Muscle of leg (tissue), 11 donors: ENCODE results near the gene MYCBPAP. TPM values are rescaled to one million over a fixed set of nuclear protein-coding genes. Genes with fewer than 3 reads are reported as not detected.
A peak's percentile ranks its signal among the peaks of the same experiment; 100 is the strongest.
"Not testable (repeated sequence)": the region's sequence is repeated elsewhere in the genome, so short reads cannot be mapped to it uniquely, and the experiment has no call there.

Experiments
- DNase-seq: peaks from one replicate; pipeline ENCODE4 v3.0.0; 2013
- H3K27ac ChIP-seq: one replicate; pipeline ENCODE4 v1.5.1; 2013; ENCODE audit warnings: mild to moderate bottlenecking, low read length, control low read depth
- H3K27me3 ChIP-seq: one replicate; pipeline ENCODE4 v1.6.1; 2013; ENCODE audit warnings: low read length; ENCODE audit not compliant: control insufficient read depth, insufficient read depth
- H3K36me3 ChIP-seq: one replicate; pipeline ENCODE4 v1.6.1; 2013; ENCODE audit warnings: low read length; ENCODE audit not compliant: control insufficient read depth, insufficient read depth
- H3K4me1 ChIP-seq: one replicate; pipeline ENCODE4 v1.6.1; 2013; ENCODE audit warnings: low read length; ENCODE audit not compliant: control insufficient read depth, insufficient read depth
- H3K4me3 ChIP-seq: one replicate; pipeline ENCODE4 v1.5.1; 2013; ENCODE audit warnings: low read length, control low read depth
- H3K9me3 ChIP-seq: replicated peaks from 2 replicates; pipeline ENCODE4 v1.6.1; 2013; ENCODE audit warnings: low read depth, low read length; ENCODE audit not compliant: control insufficient read depth
- WGBS: methylation state at CpG from one replicate; pipeline ENCODE4 v1.1.5; 2013; ENCODE audit warnings: missing lambda C conversion rate; ENCODE audit not compliant: insufficient coverage; 5-methylcytosine and 5-hydroxymethylcytosine counted together
- polyA plus RNA-seq, 8 donors: library from polyadenylated mRNA; unstranded; fragments of 120-200 nt; gene quantifications; one replicate each; pipeline versions ENCODE4 v1.2.1 to v1.2.3, GENCODE V29; 2013; ENCODE audit warnings: inconsistent platforms in 1 of 8, low replicate concordance in 1 of 8; ENCODE audit not compliant: insufficient read length in 8 of 8, insufficient read depth in 1 of 8
- total RNA-seq: library from RNA; stranded (reverse); fragments of 120-200 nt; gene quantifications from one replicate; pipeline ENCODE4 v1.2.4, GENCODE V29; 2013

Gene MYCBPAP
- total and polyA plus RNA-seq, 9 donors: 0.66 to 2.3 (median 0.82) TPM

GRCh38 chr17:50471009-50471905, 37.0 kb upstream of the MYCBPAP start:
- peak overlapping the region; percentile 77 for H3K27ac ChIP-seq
- H3K4me3 ChIP-seq: no peak overlapping the region
- H3K36me3 ChIP-seq: peaks cover 8% of the 10 kb centered on the region
- no peaks in the 10 kb centered on the region for H3K9me3 ChIP-seq
- peaks cover 33% of the 10 kb centered on the region for H3K27me3 ChIP-seq
- peak; percentile 82 for DNase-seq
- H3K4me1 ChIP-seq: peaks cover 55% of the 10 kb centered on the region
- WGBS: 57% methylated on average over 18 of the region's 22 CpGs

- Histone ChIP-seq H3K36me3 (peaks cover 8% of the 10 kb centered on the region), H3K4me3 (no peak overlapping the region), H3K4me1 (peaks cover 55% of the 10 kb centered on the region), H3K9me3 (no peaks in the 10 kb centered on the region), H3K27me3 (peaks cover 31% of the 10 kb centered on the region), H3K27ac (peak overlapping the region; percentile 77)
- DNase-seq: no peak
- WGBS: 94% methylated on average over 6 of the region's 10 CpGs
These were observed 36.0 kb upstream of the MYCBPAP start for GRCh38 chr17:50472286-50472685.

DNA sequence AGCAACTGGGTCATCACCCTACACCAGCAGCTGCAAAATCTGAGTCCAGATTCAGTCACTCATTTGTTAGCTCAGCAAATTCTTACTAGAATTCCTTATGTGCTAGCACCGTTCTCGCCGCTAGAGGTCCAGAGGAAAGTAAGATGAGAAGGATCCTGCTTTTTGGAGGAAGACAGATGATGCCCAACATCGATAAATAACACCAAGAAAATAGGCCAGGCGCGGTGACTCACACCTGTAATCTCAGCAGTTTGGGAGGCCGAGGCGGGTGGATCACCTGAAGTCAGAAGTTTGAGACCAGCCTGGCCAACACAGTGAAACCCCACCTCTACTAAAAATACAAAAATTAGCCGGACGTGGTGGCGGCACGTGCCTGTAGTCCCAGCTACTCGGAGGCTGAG, 35.5 kb upstream of the MYCBPAP start:
- H3K27me3 ChIP-seq: peaks cover 29% of the 10 kb centered on the region
- not testable (repeated sequence) for H3K4me3 ChIP-seq, H3K9me3 ChIP-seq, H3K36me3 ChIP-seq
- DNase-seq: peak; percentile 76
- WGBS: 85% methylated on average over 4 of the region's 13 CpGs
- H3K4me1 ChIP-seq: peaks cover 54% of the 10 kb centered on the region
- peak overlapping the region; percentile 77 for H3K27ac ChIP-seq

- H3K9me3 ChIP-seq: no peaks in the 10 kb centered on the region
- no CpG with 5 or more reads among the region's 11 CpGs for WGBS
- no peak for DNase-seq
- peaks cover 8% of the 10 kb centered on the region for H3K36me3 ChIP-seq
- no peak overlapping the region for H3K27ac ChIP-seq
- H3K4me1 ChIP-seq: peaks cover 51% of the 10 kb centered on the region
- H3K4me3 ChIP-seq: no peak overlapping the region
- peaks cover 18% of the 10 kb centered on the region for H3K27me3 ChIP-seq
These were observed 34.3 kb upstream of the MYCBPAP start for GRCh38 chr17:50473901-50474300.

DNA sequence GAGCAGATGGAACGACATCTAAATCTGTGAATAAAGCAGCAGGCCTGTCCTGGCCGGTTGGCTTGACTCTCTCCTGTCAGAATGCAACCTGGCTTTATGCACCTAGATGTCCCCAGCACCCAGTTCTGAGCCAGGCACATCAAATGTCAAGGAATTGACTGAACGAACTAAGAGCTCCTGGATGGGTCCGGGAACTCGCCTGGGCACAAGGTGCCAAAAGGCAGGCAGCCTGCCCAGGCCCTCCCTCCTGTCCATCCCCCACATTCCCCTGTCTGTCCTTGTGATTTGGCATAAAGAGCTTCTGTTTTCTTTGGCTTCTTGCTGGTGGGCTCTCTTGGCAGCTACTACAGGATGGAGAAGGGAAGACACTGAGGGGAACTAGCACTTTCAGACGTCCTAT, 33.7 kb upstream of the MYCBPAP start:
- peaks cover 8% of the 10 kb centered on the region for H3K36me3 ChIP-seq
- no peak overlapping the region for H3K4me3 ChIP-seq
- 74% methylated on average over 2 of the region's 6 CpGs for WGBS
- H3K27ac ChIP-seq: no peak overlapping the region
- H3K9me3 ChIP-seq: no peaks in the 10 kb centered on the region
- peaks cover 45% of the 10 kb centered on the region for H3K4me1 ChIP-seq
- no peak for DNase-seq
- H3K27me3 ChIP-seq: peaks cover 12% of the 10 kb centered on the region

GRCh38 chr17:50475362-50475761, 32.9 kb upstream of the MYCBPAP start:
- no peak overlapping the region for H3K4me3 ChIP-seq
- H3K9me3 ChIP-seq: no peaks in the 10 kb centered on the region
- peaks cover 5% of the 10 kb centered on the region for H3K27me3 ChIP-seq
- peaks cover 15% of the 10 kb centered on the region for H3K36me3 ChIP-seq
- H3K4me1 ChIP-seq: peaks cover 42% of the 10 kb centered on the region
- 92% methylated on average over 4 of the region's 4 CpGs for WGBS
- H3K27ac ChIP-seq: no peak overlapping the region
- no peak for DNase-seq

- H3K27me3 ChIP-seq, DNase-seq, H3K9me3 ChIP-seq, H3K27ac ChIP-seq, H3K4me3 ChIP-seq: not testable (repeated sequence)
- 9% methylated on average over 8 of the region's 33 CpGs for WGBS
- Histone ChIP-seq H3K36me3 (peaks cover 18% of the 10 kb centered on the region), H3K4me1 (peaks cover 36% of the 10 kb centered on the region)
These were observed 32.3 kb upstream of the MYCBPAP start for GRCh38 chr17:50475775-50476544.

DNA sequence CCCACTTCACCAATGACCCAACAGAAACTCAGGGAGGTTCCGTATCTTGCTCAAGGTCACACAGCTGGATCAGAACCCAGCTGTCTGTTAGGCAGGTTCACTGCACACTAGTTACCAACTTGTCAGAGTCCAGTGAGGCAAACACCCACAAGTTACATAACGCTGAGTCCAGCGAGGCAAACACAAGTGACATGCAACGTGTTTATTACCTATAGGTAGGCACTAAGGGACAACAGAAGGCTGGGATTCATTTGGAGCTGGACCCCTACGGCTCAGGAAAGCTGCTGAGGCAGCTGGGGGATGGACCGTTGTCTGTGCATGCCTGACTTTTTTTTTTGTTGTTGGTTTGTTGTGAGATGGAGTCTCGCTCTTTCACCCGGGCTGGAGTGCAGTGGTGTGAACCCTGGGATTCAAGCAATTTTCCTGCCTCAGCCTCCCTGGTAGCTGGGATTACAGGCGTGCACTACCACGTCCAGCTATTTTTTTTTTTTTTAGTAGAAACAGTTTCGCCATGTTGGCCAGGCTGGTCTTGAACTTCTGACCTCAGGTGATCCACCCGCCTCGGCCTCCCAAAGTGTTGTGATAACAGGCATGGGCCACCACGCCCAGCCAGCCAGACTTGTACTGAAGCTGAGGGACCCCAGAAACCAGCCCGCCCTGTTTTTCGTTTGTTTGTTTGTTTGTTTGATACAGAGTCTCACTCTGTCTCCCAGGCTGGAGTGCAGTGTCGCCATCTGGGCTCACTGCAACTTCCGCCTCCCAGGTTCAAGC, 31.5 kb upstream of the MYCBPAP start:
- no peak overlapping the region for H3K27ac ChIP-seq
- H3K27me3 ChIP-seq: peaks cover 5% of the 10 kb centered on the region
- 85% methylated on average over 12 of the region's 18 CpGs for WGBS
- H3K4me1 ChIP-seq: peaks cover 29% of the 10 kb centered on the region
- peaks cover 20% of the 10 kb centered on the region for H3K36me3 ChIP-seq
- no peak overlapping the region for H3K4me3 ChIP-seq
- no peaks in the 10 kb centered on the region for H3K9me3 ChIP-seq
- DNase-seq: no peak

DNA sequence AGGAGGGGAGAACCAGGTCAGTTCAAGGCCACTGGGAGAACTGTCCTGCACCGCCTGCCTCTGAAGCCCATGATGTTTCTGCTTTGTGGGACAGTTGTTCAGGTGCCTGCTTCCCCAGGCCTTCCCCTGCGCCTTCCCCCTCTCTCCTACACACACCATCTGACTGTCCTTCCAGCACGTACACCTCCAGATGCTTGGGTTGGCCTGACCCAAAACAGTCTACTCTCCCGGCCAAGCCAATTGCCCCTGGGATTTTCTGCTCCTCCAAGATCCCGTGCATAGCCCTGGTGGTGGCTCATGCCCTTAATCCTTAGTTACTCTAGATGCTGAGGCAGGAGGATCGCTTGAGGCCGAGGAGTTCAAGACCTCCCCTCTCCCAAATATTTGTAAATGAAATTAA, 30.3 kb upstream of the MYCBPAP start:
- Histone ChIP-seq H3K27me3 (peaks cover 5% of the 10 kb centered on the region), H3K4me3 (peak overlapping the region; percentile 56), H3K27ac (peak overlapping the region; percentile 95), H3K4me1 (peaks cover 27% of the 10 kb centered on the region), H3K36me3 (peaks cover 27% of the 10 kb centered on the region), H3K9me3 (no peaks in the 10 kb centered on the region)
- WGBS: 44% methylated on average over 5 of the region's 7 CpGs
- peak; percentile 68 for DNase-seq
